ENCODE results near the gene SP7.
"Not testable (repeated sequence)": the region's sequence is repeated elsewhere in the genome, so short reads cannot be mapped to it uniquely, and the experiment has no call there.

SP7 gene

DNA sequence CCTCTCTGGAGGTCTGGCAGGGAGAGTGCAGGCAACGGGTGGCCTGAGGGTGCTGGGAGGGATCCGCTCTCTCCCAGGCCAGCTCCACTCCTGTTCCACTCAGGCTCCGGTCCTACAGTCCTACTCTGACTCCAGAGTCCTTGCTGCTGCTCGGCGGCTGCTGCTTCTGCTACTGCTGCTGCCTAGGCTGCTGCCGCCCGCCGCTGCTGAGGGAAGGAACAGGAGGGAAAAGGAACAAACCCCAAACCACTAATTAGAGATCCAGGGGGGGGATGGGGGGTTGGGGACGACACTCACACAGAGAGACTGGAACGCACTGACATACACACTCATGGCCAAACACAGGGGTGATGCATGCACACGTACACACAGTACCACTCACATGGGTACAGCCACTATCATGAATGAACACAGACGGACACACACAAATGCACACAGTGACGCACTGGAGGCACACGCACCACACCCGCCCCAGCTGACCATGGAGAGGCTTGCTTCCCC, at the start of gene SP7:
Gene SP7 (minus strand): TSS at position 174 of the 501 bp plus-strand sequence. CDS start 708 bp downstream, outside the sequence.
- DNase-seq, result no peak

DNA sequence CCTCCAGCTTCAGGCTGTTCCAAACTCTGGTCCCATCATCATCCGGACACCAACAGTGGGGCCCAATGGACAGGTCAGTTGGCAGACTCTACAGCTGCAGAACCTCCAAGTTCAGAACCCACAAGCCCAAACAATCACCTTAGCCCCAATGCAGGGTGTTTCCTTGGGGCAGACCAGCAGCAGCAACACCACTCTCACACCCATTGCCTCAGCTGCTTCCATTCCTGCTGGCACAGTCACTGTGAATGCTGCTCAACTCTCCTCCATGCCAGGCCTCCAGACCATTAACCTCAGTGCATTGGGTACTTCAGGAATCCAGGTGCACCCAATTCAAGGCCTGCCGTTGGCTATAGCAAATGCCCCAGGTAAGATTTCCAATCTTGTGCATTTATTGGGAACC, 47.1 kb upstream of the SP7 start:
- no peak for DNase-seq

DNA sequence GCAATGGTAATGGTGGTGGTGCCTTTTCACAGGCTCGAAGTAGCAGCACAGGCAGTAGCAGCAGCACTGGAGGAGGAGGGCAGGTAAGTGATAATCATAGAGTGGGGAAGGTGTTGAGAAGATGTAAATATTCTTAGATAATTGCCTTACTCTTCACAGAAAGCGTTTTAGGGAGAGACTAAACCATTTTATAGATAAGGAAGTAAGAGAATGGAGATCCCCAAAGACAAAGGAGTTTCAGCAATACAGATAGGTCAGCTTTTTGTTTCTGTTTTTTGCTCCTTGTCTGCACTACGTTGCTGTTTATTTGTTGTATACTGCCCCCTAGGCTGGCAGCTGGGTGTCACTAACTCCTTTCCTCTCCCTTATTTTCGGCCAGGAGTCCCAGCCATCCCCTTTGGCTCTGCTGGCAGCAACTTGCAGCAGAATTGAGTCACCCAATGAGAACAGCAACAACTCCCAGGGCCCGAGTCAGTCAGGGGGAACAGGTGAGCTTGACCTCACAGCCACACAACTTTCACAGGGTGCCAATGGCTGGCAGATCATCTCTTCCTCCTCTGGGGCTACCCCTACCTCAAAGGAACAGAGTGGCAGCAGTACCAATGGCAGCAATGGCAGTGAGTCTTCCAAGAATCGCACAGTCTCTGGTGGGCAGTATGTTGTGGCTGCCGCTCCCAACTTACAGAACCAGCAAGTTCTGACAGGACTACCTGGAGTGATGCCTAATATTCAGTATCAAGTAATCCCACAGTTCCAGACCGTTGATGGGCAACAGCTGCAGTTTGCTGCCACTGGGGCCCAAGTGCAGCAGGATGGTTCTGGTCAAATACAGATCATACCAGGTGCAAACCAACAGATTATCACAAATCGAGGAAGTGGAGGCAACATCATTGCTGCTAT, 45.8 kb upstream of the SP7 start:
- DNase-seq, result no peak

DNA sequence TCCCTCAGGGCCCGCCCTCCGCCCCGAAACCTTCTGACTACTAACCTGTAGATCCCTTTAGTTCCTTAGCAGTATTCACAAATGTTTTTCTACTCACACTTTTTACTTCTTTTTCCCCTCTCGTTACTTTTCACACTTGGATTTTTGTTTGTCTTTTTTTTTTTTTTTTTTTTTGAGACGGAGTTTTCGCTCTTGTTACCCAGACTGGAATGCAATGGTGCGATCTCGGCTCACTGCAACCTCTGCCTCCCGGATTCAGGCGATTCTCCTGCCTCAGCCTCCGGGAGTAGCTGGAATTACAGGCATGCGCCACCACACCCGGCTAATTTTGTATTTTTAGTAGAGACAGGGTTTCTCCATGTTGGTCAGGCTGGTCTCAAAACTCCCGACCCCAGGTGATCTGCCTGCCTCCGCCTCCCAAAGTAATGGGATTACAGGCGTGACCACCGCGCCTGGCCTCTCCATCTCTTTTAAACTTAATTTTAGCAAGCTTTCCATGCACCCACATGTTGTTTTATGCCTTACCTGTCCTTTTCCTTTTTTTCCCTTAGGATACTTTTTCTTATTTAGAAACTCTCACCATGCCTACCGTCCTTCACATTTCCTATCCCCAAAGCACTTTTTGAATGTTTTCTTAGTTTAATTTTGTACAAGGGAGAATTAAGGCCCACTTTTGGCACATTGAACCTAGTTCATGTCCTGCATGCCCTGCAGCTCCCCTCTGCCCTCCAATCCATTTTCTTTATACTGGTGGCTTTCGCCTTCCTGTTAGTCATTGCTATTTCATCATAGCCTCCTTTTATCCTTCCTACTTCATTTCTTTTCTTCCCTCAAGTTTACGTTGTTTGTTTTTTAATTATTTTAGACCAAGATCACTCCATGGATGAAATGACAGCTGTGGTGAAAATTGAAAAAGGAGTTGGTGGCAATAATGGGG, 44.9 kb upstream of the SP7 start:
- DNase-seq, result no peak

DNA sequence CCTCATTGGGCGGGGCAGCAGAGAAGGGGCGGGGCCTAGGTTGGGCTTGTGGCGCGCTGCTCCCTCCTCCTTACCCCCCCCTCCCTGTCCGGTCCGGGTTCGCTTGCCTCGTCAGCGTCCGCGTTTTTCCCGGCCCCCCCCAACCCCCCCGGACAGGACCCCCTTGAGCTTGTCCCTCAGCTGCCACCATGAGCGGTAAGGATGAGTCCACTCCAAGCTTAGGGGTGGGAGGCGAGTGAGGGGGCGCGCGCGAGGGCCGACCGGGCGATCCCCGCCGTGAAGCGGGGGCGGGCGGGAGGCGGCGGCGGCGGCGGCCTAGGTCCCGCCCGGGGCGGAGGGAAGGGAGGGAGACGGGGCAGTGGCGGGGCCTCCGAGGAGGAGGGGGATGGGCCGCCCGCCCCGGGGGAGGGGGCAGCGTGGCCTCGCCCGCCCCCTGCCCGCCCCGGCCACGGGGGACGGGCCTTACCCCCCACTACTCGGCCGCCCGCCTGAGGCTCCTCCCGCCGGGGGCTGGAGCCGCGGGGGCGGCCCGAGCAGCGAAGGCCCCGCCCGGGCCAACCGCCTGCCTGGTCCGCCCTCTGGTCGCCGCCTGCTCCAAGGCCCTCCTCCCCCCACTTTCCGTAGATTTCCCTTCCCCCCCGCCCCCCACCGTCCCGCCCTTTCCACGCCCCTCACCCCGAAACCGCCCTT, 44.1 kb upstream of the SP7 start, which contains the start of gene SP1:
Gene SP1 (plus strand): TSS at position 73 of the 690 bp plus-strand sequence. CDS start 116 bp downstream, at position 189.
- DNase-seq, result peak; percentile 17

DNA sequence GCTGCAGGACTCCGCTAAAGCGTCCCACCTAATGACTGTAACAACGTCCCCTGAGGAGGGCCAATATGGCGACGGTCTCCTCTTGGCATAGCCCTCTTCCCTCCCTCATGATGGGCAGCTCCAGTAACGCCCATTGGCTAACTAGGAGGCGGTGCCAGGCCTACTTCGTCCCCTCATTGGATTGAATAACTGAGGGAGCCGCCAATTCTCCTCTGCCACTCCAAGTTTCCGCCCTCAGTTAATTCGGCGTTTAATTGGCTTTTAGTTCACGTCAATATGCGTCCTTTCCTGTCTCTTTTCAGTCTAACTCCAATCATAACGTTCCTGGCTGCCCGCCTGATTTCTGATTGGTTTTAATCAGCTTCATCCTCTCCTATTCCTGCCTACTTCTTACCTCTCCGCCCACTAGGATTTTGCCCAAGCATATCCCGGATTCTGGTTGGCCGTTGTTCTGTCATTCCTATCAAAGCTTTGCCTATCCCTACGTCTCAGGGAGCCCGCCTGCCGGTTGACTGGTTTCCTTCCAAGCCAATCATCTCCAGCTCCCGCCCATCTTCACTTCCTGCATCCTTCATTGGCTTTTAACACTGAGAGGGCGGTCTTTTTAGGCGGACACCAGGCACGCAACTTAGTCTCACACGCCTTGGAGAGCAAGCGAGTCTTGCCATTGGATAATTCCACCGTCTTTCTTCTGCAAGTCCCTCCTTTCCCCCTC, 43.4 kb upstream of the SP7 start:
- DNase-seq, result peak; percentile 100

DNA sequence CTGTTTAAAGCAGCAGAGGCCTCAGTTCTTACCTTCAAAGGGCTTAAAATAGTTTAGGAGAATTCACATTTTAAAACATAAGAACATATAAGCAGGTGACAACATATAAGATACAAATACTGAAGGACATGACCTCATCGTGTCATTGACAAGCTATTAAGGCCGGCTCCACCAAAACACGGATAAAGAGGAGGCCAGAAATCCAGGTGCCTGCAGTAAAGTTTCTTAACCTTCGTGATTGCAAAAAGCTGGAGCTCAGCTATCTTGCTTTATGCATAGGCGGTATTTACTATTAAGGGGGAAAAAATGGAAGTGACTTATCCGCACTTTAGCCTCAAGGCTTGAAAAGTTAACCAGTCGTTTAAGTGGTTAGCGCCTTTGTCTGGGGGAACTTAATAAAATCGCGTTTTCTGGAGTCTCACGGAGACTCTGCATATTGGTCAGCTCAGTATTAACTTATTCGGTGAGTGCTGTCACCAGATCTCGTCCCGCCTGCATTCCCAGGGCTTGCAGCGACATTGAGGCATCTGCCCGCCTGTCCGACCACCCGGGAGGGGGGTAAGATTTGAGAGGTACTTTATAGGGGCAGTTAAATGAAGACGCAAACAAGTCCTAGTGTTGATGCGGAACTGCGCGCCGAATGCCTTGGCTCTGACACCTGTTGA, 42.7 kb upstream of the SP7 start:
- DNase-seq, result no peak

DNA sequence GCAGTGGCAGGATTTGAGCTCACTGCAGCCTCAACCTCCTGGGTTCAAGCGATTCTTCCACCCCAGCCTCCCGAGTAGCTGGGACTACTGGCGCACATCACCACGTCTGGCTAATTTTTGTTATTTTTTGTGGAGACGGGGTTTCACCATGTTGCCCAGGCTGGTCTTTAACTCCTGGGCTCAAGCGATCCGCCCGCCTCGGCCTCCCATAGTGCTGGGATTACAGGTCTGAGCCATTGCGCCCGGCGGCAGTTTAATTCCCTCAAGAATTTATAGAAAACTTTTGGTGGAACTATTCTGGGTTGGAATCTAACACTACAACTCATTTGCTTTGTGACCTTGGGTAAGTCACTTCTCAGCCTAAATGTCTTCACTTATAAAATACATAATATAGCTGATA, 42.1 kb upstream of the SP7 start:
- DNase-seq, result no peak

DNA sequence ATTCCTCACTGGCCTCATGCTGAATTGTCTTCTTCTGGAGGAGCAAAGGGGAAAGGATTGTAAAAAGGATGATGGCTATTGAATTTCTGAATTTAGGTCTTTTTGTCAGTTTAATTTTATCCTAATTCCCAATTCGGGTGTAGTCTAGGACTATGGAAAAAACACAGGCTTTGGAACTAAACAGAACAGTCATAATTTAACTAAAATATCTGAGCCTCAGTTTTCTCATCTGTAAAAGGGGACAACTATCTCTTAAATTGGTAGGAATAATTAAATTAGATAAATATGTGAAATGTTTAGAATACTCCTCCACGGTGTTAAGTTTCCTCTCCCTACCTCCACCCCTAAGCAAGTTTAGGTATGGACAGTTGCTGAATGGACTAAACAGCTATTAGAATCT, 40.6 kb upstream of the SP7 start:
- DNase-seq, result no peak

DNA sequence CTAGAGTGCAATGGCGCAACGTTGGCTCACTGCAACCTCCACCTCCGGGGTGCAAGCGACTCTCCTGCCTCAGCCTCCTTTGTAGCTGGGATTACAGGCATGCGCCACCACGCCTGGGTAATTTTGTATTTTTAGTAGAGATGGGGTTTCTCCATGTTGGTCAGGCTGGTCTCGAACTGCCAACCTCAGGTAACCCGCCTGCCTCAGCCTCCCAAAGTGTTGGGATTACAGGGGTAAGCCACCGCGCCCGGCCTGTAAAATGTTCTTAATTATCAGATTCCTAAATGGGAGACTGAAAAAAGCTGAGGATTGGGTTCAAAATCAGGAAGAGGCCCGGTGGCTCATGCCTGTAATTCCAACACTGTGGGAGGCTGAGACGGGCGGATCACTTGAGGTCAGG, 38.1 kb upstream of the SP7 start:
- DNase-seq, result not testable (repeated sequence)

DNA sequence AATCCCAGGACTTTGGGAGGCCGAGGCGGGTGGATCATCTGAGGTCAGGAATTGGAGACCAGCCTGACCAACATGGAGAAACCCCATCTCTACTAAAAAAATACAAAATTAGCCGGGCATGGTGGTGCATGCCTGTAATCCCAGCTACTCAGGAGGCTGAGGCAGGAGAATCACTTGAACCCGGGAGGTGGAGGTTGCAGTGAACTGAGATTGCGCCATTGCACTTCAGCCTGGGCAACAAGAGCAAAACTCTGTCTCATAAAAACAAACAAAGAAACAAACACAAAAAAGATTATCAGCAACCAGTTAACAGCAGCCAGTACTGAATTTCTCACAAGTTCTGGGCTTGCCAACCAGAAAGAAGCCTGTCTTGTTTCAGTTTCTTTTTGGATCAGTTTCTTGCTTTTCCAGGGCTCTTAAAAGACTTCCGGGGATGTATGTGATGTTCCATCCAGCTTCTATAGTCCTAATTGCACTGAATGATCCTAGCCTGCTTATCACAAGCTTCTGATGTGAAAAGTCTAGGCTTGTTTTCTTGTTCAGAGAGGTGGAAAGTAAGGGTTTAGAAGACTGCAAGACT, 37.5 kb upstream of the SP7 start:
- not testable (repeated sequence) for DNase-seq

DNA sequence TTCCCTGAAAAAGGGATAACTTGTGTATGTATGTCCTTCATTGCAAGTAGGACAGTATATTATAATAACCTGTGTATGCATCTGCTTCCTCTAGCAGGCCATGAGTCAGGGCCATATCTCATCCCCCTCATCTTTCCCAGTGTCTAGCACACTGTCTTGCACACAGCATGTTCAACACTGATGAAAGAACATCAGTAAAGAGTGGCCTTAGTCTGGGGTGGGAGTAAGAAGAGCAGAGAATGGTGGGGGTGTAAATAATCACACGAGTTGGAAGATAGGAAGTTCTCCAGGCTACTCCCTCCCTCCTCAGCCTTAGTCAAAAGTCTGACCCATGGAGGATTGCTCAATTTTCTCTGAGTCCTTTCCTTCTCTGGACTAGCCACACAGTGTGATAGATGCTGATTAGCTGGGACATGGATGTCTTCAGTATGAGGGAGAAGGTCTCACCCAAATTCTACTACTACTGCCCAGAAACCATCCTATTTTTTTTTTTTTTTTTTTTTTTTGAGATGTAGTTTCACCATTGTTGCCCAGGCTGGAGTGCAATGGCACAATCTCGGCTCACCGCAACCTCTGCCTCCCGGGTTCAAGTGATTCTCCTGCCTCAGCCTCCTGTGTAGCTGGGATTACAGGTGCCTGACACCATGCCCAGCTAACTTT, 29.2 kb upstream of the SP7 start:
- DNase-seq, result no peak

DNA sequence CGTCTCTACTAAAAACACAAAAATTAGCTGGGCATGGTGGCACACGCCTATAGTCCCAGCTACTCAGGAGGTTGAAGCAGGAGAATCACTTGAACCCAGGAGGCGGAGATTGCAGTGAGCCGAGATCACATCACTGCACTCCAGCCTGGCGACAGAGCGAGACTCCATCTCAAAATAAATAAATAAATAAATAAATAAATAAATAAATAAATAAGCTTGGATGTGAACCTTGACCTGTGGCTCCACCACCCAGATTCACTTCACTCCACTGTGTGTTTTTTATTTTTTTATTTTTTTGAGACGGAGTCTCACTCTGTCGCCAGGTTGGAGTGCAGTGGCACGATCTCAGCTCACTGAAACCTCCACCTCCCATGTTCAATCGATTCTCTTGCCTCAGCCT, 25.5 kb upstream of the SP7 start:
- DNase-seq, result not testable (repeated sequence)

DNA sequence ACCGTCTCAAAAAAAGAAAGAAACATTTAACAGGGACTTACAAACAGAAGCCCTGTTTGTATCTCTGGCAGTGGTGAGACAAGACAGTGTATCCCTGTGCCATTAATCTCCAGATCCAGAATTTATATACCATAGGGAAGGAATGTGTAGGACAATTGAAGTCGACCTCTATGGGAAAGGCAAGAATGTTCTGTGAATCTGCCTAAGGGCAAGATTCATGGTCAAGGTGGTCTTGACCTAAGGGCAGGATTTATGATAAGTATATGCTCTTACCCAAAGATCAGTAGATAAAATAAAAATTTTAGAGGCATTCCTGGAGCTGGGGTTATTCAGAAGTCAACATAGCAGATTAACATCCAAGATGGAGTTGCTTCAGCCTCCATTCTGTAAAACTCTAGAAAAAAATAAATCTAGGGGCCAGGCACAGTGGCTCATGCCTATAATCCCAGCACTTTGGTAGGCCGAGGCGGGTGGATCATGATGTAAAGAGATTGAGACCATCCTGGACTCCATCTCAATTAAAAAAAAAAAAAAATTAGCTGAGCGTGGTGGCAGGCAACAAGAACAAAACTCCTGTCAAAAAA, 22.8 kb upstream of the SP7 start:
- DNase-seq, result no peak

DNA sequence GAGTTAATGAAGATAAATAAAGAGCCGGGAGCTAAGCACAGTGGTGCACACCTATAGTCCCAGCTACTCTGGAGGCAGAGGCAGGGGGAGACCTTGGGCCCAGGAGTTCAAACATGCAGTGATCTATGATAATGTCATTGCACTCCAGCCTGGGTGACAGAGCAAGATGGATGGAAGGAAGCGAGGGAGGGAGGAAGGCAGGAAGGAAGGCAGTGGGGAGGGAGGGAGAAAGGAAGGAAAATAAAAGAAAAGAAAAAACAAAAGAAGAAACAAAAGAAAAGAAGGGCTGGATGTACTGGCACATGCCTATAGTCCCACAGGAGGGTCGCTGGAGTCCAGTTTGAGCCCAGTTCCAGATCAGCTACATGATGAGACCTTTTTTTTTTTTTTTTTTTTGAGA, 19.0 kb upstream of the SP7 start:
- DNase-seq, result no peak

DNA sequence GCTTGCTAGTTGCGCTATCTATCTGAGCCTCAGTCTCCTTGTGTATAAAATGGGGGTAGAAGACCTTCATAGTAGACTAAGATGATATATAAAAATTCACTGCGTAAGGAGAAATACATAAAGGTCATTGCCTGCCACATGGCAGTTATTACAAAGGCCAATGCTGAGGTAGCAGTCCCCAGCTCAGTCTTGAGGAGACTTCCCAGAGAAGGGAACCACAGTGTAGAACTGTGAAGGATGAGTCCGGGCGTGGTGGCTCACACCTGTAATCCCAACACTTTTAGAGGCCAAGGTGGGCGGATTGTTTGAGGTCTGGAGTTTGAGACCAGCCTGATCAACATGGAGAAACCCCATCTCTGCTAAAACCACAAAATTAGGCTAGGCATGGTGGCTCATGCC, 17.1 kb upstream of the SP7 start:
- no peak for DNase-seq

DNA sequence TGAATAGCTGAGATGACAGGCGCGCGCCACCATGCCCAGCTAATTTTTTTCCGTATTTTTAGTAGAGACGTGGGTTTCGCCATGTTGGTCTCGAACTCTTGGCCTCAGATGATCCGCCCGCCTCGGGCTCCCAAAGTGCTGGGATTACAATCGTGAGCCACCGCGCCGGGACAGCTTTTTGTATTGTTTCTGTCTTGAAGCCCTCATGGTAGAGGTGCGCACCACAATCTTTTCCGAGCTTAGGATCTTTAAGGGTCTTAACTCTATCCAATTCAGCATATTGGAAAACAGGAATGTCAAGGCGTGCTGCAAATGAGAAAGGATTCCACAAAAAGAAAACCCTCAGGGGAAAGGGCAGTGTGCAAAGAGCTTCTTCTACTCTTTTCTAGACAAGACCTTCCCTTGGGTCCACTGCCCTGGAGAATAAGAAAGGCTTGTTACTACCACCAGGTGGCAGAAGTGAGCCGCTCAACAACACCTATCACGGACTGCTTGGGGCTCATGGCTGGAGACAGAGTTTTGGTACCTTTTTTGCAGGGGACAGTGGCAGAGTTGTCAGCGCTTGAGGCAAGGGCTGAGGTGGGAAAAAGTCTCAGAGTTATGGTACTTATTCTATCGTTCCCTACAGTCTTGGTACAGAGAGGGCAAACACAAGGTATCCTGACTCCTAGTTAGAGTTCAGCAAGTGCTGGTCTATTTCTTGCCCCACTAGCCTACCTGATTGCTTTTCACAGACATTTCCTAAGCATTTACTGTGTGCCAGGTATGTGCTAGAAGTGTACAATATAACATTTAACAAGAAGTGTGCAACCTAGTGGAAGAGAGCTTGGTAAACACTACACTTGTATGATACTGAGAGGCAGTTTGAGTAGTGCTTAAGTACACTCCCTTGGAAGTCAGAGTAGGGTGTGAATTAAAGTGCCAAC, 16.4 kb upstream of the SP7 start:
- DNase-seq, result no peak

DNA sequence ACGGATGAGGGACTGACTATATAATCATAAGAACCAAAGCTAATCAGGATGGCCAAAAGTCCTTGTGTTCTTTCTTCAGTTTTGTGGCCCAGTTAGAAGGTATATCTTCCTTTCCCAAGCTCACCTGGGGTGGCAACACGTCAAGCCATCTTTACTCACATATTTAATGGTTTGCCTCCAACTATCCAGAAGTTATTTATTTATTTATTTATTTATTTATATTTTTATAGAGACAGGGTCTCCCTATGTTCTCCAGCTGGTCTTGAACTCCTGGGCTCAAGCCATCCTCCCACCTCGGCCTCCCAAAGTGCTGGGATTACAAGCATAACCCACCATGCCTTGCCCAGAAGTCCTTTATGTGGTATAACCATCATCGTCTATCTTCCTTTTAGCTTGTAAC, 11.8 kb upstream of the SP7 start:
- no peak for DNase-seq

DNA sequence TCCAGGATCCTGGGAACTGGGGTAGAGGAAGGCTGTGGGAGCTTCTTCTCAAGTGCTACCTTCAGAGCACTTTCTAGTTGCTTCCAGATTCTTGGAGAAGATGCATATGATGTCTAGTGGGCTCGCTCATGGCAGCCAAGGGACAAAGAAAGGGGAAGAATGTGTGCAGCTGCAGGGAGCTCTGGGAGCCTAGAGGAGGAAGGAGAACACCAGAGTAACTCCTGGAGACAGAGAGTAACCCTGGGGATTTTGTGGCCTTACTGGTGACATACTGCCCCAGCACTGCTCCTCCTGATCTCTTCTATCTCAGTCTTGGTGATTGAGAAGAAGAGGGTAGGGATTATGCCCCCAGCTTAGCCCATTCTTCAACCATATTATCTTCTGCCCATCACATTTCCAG, 10.3 kb upstream of the SP7 start:
- no peak for DNase-seq
